Measurements from ENCODE around the gene PPARGC1A.

DNA sequence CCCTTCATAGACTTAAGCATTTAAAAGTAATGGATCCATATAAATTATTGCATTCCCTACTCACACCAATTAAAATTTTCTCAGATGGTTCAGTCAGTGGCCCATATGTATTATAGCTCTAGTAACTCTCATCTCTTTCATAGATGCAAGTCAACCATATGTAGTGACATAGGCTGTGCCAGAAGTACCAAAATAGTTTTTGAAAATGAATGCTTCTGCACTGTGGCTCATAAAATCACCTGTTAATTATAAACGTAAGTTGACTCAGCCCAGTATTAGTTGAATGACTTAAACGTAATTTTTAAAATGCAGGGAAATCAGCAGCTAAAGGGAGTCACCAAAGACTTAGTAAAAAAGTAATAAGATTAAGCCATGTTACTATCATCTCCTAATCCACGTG lies 143.8 kb downstream of the PPARGC1A start:
- no peak for TF ChIP-seq SPI1 (IDR thresholded peaks at IDR 0.05; ENCODE audit: low read depth, low read length)
- TF ChIP-seq POLR2A (IDR thresholded peaks at IDR 0.05; ENCODE audit: low read depth, low read length), result no peak
- no peak for TF ChIP-seq TAF1 (IDR thresholded peaks at IDR 0.05; ENCODE audit: low read depth, low read length)
